Transverse colon (tissue), 4 donors: ENCODE data around the gene KANK4.

Experiments used
- POLR2A ChIP-seq: fragments of 450-650 bp; IDR thresholded peaks from one replicate; pipeline ENCODE4 v1.6.1; 2016; ENCODE audit warnings: antibody characterized with exemption, mild to moderate bottlenecking, moderate library complexity
- POLR2AphosphoS5 ChIP-seq, 3 donors: sonication (generic); formaldehyde crosslinking; IDR thresholded peaks; one replicate each; pipeline ENCODE4 v1.6.1; 2016; ENCODE audit warnings: antibody characterized with exemption in 3 of 3
- TF ChIP-seq, protein P1 (sequence below), 5 experiments: fragments of 200-600 bp in 3 of 5; fragments of 450-650 bp in 2 of 5; sonication (generic) in 3 of 5; IDR thresholded peaks; 1 replicate in 2 of 5; 2 replicates in 3 of 5; pipeline ENCODE4 v1.5.1; 2016 to 2017; ENCODE audit warnings: antibody characterized with exemption in 5 of 5, inconsistent platforms in 3 of 5, mild to moderate bottlenecking in 2 of 5, moderate library complexity in 1 of 5

DNA sequence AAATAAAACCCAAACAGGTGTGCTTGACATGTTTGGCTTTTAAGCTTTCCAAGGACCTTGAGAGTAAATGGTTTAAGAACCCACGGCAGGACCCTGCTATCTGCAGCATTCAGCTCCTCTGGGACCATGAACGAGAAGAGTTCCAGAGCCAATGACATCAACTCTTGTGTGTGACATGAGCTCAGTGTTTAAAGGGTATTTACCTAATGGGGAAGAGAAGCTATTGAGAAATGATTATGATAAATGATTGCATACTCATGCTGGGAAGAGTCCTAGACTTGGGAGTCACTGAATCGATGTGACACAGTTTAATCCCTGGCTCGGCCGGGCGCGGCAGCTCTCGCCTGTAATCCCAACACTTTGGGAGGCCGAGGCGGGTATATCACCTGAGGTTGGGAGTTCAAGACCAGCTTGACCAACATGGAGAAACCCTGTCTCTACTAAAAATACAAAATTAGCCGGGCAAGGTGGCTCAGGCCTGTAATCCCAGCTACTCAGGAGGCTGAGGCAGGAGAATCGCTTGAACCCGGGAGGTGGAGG, 55.4 kb downstream of the KANK4 start:
- TF ChIP-seq, protein P1, sequence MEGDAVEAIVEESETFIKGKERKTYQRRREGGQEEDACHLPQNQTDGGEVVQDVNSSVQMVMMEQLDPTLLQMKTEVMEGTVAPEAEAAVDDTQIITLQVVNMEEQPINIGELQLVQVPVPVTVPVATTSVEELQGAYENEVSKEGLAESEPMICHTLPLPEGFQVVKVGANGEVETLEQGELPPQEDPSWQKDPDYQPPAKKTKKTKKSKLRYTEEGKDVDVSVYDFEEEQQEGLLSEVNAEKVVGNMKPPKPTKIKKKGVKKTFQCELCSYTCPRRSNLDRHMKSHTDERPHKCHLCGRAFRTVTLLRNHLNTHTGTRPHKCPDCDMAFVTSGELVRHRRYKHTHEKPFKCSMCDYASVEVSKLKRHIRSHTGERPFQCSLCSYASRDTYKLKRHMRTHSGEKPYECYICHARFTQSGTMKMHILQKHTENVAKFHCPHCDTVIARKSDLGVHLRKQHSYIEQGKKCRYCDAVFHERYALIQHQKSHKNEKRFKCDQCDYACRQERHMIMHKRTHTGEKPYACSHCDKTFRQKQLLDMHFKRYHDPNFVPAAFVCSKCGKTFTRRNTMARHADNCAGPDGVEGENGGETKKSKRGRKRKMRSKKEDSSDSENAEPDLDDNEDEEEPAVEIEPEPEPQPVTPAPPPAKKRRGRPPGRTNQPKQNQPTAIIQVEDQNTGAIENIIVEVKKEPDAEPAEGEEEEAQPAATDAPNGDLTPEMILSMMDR (IDR thresholded peaks at IDR 0.05), result no peak
- no peak for TF ChIP-seq POLR2AphosphoS5 (IDR thresholded peaks at IDR 0.05)
- TF ChIP-seq POLR2A, result no peak
